ENCODE results near the gene CLRN1. TPM values are rescaled to one million over a fixed set of nuclear protein-coding genes. Genes with fewer than 3 reads are reported as not detected.

Gene CLRN1, protein sequence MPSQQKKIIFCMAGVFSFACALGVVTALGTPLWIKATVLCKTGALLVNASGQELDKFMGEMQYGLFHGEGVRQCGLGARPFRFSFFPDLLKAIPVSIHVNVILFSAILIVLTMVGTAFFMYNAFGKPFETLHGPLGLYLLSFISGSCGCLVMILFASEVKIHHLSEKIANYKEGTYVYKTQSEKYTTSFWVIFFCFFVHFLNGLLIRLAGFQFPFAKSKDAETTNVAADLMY
- total RNA-seq = not detected in 2 replicates
- long read RNA-seq, partial matches to known transcripts = 0 of 1 reads
- long read RNA-seq, other reads (novel, unspliced or antisense) = 1 of 1 reads

DNA sequence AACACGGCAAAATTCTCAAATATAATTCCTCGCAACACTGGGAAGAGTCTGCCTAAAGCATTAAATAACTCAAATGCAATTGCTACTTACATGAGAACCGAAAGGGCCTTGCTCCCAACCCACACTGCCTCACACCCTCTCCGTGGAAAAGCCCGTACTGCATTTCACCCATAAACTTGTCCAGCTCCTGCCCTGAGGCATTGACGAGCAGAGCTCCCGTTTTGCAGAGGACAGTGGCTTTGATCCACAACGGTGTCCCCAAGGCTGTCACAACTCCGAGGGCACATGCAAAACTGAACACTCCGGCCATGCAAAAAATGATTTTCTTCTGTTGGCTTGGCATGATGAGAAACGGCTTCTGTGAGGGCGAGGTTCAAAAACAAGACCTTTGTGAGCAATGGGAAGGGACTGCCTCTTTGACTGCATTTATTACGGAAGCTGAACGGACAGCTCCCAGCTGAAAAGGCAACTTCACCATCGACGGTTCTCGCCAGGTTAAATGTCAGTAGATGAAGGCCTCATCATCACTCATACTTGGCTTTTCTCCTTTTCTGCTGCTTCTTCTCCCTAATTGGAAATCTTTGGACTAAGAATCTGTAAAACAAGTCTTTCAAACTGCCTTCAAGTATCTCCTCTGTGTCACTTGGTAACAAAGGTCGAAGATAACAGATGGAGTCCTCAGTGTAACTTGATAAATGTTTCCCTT is at the start of gene CLRN1:
CLRN1 (minus strand) TSS at position 362 of the 706 bp plus-strand sequence; CDS start at position 343, 19 bp downstream.
- H3K4me3 Mint-ChIP-seq (ENCODE audit: low read depth) = no peak within 1 kb of the TSS

DNA sequence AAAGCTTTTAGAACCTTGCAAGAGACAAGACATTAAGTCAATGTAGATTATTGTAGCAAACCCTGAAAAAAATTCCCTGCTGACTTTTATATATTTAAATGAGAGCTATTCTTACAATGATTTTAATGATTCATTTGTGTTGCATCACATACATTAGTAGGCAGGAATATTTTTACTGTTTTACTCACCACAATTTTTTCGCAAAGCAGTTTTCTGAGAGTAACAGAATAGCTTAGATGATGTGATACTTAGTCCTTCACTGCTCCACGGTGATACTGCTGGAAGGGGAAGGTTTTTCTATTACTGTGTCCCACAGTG is 43.9 kb upstream of the CLRN1 start:
- no peaks in the 10 kb centered on the region for H3K27me3 Mint-ChIP-seq
- no peaks in the 10 kb centered on the region for H3K9me3 Mint-ChIP-seq (ENCODE audit: low read depth)
- no peak overlapping the region for H3K4me3 Mint-ChIP-seq (ENCODE audit: low read depth)
- H3K36me3 Mint-ChIP-seq (ENCODE audit: insufficient read depth) = no peaks in the 10 kb centered on the region
- H3K4me1 Mint-ChIP-seq (ENCODE audit: low read depth) = no peaks in the 10 kb centered on the region
- TF ChIP-seq, protein P1, sequence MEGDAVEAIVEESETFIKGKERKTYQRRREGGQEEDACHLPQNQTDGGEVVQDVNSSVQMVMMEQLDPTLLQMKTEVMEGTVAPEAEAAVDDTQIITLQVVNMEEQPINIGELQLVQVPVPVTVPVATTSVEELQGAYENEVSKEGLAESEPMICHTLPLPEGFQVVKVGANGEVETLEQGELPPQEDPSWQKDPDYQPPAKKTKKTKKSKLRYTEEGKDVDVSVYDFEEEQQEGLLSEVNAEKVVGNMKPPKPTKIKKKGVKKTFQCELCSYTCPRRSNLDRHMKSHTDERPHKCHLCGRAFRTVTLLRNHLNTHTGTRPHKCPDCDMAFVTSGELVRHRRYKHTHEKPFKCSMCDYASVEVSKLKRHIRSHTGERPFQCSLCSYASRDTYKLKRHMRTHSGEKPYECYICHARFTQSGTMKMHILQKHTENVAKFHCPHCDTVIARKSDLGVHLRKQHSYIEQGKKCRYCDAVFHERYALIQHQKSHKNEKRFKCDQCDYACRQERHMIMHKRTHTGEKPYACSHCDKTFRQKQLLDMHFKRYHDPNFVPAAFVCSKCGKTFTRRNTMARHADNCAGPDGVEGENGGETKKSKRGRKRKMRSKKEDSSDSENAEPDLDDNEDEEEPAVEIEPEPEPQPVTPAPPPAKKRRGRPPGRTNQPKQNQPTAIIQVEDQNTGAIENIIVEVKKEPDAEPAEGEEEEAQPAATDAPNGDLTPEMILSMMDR (IDR thresholded peaks at IDR 0.05; ENCODE audit: unreplicated experiment) = no peak
- H3K27ac Mint-ChIP-seq = no peak overlapping the region
- no peak for DNase-seq (ENCODE audit: low spot score, unreplicated experiment)

More for the DNA sequence above, at the start of gene CLRN1:
- TF ChIP-seq, protein P1 (IDR thresholded peaks at IDR 0.05; ENCODE audit: unreplicated experiment) = no peak
- Mint-ChIP-seq H3K27ac (no peak within 1 kb of the TSS), H3K36me3 (ENCODE audit: insufficient read depth) (no peaks in the 10 kb centered on the region), H3K27me3 (no peaks in the 10 kb centered on the region), H3K4me1 (ENCODE audit: low read depth) (peaks cover 5% of the 10 kb centered on the region), H3K9me3 (ENCODE audit: low read depth) (no peaks in the 10 kb centered on the region)
- DNase-seq (ENCODE audit: low spot score, unreplicated experiment) = no peak

DNA sequence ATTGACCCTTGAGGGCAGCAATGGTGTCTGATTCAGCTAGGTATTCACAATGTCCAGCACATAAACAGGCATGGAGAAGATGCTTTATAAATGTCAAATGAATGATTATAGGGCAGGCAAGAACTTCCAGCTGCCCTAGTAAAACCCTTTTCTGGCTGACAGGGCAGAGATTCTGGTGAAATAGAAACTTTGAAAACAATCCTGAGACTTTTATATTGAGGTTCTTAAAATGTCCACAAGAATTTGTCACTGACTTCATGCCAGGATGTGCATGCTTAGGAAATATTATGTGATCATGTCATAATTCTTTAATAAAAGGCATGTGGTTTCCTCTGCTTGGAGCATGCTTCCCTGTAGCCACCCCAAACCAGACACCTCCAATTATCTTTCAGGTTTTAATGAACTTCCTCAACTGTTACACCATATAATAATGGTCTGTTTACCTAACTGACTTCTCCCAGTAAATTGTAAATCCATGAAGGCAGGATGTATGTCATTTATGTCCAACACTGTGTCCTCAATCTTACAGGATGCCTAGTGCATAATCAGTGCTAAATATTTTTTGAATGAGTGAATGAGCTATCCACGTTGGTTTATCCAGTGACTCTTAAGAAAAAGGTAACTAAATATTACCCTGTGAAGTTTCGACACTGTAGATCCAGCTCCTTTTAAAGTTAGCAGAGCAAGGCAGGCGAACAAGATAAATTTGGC is 43.4 kb upstream of the CLRN1 start:
- H3K27me3 Mint-ChIP-seq = no peaks in the 10 kb centered on the region
- no peaks in the 10 kb centered on the region for H3K9me3 Mint-ChIP-seq (ENCODE audit: low read depth)
- H3K4me3 Mint-ChIP-seq (ENCODE audit: low read depth) = no peak overlapping the region
- TF ChIP-seq, protein P1 (IDR thresholded peaks at IDR 0.05; ENCODE audit: unreplicated experiment) = no peak
- no peaks in the 10 kb centered on the region for H3K36me3 Mint-ChIP-seq (ENCODE audit: insufficient read depth)
- no peaks in the 10 kb centered on the region for H3K4me1 Mint-ChIP-seq (ENCODE audit: low read depth)
- no peak for DNase-seq (ENCODE audit: low spot score, unreplicated experiment)
- no peak overlapping the region for H3K27ac Mint-ChIP-seq

DNA sequence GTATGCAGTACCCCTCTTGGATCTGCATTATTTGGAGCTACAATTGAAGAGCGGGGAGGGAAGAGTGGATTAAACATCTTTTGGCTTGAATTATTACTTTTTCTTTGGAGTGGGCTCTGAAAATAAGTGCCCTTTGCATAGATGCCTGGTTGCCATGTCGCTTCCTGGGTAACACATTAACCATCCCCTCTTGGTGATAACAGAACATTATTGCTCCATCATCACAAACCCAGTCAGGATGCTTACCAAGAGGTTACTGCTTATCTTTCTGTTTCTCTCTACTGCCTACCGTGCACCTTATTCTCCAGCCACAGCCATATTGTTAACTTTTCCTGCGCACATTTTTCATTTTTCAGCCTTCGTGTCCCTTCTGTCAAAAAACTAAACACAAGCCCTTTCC is 42.7 kb upstream of the CLRN1 start:
- no peaks in the 10 kb centered on the region for H3K27me3 Mint-ChIP-seq
- H3K4me1 Mint-ChIP-seq (ENCODE audit: low read depth) = no peaks in the 10 kb centered on the region
- no peak for DNase-seq (ENCODE audit: low spot score, unreplicated experiment)
- TF ChIP-seq, protein P1 (IDR thresholded peaks at IDR 0.05; ENCODE audit: unreplicated experiment) = no peak
- H3K4me3 Mint-ChIP-seq (ENCODE audit: low read depth) = no peak overlapping the region
- no peaks in the 10 kb centered on the region for H3K36me3 Mint-ChIP-seq (ENCODE audit: insufficient read depth)
- H3K27ac Mint-ChIP-seq = no peak overlapping the region
- H3K9me3 Mint-ChIP-seq (ENCODE audit: low read depth) = no peaks in the 10 kb centered on the region

DNA sequence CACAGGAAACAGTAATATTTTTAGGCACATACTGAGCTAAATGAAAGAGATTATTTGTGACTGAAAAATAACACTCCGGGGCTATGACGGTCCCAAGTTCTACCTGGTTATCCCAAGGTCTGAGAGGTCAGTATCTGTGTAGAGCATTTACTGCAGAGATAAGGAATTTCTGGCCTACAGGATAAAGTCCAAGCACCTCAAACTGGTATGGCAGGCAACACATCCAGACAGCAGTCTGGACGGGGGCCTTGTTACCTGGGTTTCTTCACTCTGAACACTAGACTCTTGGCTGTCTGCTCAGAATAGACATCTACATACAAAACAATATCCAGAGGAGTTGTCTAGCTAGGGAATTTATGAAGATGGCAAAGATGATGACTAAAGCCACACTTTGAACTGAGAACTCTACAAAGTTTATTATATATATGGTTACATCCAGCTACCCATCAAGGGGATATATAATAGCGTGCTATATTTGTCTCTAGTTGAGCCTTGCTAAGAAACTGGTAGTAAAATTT is 42.0 kb upstream of the CLRN1 start:
- H3K27ac Mint-ChIP-seq = no peak overlapping the region
- TF ChIP-seq, protein P1 (IDR thresholded peaks at IDR 0.05; ENCODE audit: unreplicated experiment) = no peak
- no peaks in the 10 kb centered on the region for H3K36me3 Mint-ChIP-seq (ENCODE audit: insufficient read depth)
- no peak overlapping the region for H3K4me3 Mint-ChIP-seq (ENCODE audit: low read depth)
- H3K4me1 Mint-ChIP-seq (ENCODE audit: low read depth) = no peaks in the 10 kb centered on the region
- no peak for DNase-seq (ENCODE audit: low spot score, unreplicated experiment)
- H3K27me3 Mint-ChIP-seq = no peaks in the 10 kb centered on the region
- H3K9me3 Mint-ChIP-seq (ENCODE audit: low read depth) = no peaks in the 10 kb centered on the region
